OCI-LY1 (cell line): ENCODE measurements around the gene CSTB.

Experiments
- H2AFZ ChIP-seq: fragments of 200-600 bp; sonication (generic), shearing (Covaris generic); 2 replicates; pipeline ENCODE4 v1.6.0; 2014; ENCODE audit warnings: antibody characterized with exemption, mild to moderate bottlenecking, low read length
- H3F3A ChIP-seq: fragments of 200-600 bp; sonication (generic), shearing (Covaris generic); 2 replicates; pipeline ENCODE4 v1.6.0; 2014; ENCODE audit warnings: mild to moderate bottlenecking, antibody characterized with exemption, low read length, moderate library complexity; ENCODE audit not compliant: insufficient read depth
- H3K27ac ChIP-seq: fragments of 200-600 bp; sonication (generic); 2 replicates; pipeline ENCODE4 v1.5.1; 2014; ENCODE audit warnings: low read length, mixed run types, mild to moderate bottlenecking, low read depth; ENCODE audit not compliant: poor library complexity, severe bottlenecking
- H3K27me3 ChIP-seq: fragments of 200-600 bp; sonication (generic); 2 replicates; pipeline ENCODE4 v1.6.0; 2014; ENCODE audit warnings: antibody characterized with exemption, mild to moderate bottlenecking, low read length, moderate library complexity; ENCODE audit not compliant: insufficient read depth
- H3K36me3 ChIP-seq: fragments of 200-600 bp; sonication (generic); 2 replicates; pipeline ENCODE4 v1.6.1; 2014; ENCODE audit warnings: mild to moderate bottlenecking, antibody characterized with exemption, low read length, moderate library complexity, mixed read lengths; ENCODE audit not compliant: insufficient read depth
- H3K4me1 ChIP-seq: fragments of 200-600 bp; sonication (generic); 2 replicates; pipeline ENCODE4 v1.5.1; 2014; ENCODE audit warnings: mild to moderate bottlenecking, low read length, moderate library complexity; ENCODE audit not compliant: insufficient read depth, severe bottlenecking
- H3K4me2 ChIP-seq: fragments of 200-600 bp; sonication (generic), shearing (Covaris generic); 2 replicates; pipeline ENCODE4 v1.6.1; 2014; ENCODE audit warnings: low read length
- H3K4me3 ChIP-seq: fragments of 200-600 bp; sonication (generic); 2 replicates; pipeline ENCODE4 v1.5.1; 2014; ENCODE audit warnings: low read length, low read depth, mild to moderate bottlenecking, mixed read lengths; ENCODE audit not compliant: poor library complexity, severe bottlenecking
- H3K79me2 ChIP-seq: fragments of 200-600 bp; shearing (Covaris generic); 2 replicates; pipeline ENCODE4 v1.6.1; 2016; ENCODE audit warnings: mixed run types, low read length, mixed read lengths; ENCODE audit not compliant: insufficient read depth
- H3K9ac ChIP-seq: fragments of 200-600 bp; sonication (generic), shearing (Covaris generic); 2 replicates; pipeline ENCODE4 v1.6.1; 2014; ENCODE audit warnings: mild to moderate bottlenecking, low read length, mixed read lengths
- H3K9me2 ChIP-seq: fragments of 200-600 bp; sonication (generic), shearing (Covaris generic); 2 replicates; pipeline ENCODE4 v1.6.1; 2014; ENCODE audit warnings: low read depth, mild to moderate bottlenecking, low read length, mixed read lengths
- H3K9me3 ChIP-seq: fragments of 200-600 bp; shearing (Covaris generic); 2 replicates; pipeline ENCODE4 v1.6.1; 2014; ENCODE audit warnings: low read length, mixed read lengths
- H4K20me1 ChIP-seq: fragments of 200-600 bp; sonication (generic), shearing (Covaris generic); 2 replicates; pipeline ENCODE4 v1.6.0; 2016; ENCODE audit warnings: mild to moderate bottlenecking, low read length; ENCODE audit not compliant: insufficient read depth
- CTCF ChIP-seq: fragments of 200-600 bp; sonication (generic), shearing (Covaris generic); IDR thresholded peaks from 2 replicates; pipeline ENCODE4 v1.5.1; 2017; ENCODE audit warnings: mild to moderate bottlenecking, antibody characterized with exemption, low read length, moderate library complexity, mixed read lengths
- EZH2 ChIP-seq: fragments of 200-600 bp; sonication (generic), shearing (Covaris generic); IDR thresholded peaks from 2 replicates; pipeline ENCODE4 v1.8.0; 2017; ENCODE audit warnings: borderline replicate concordance, mixed run types, mild to moderate bottlenecking, antibody characterized with exemption, low read length, moderate library complexity, mixed read lengths

CSTB gene

GRCh38 chr21:43731476-43731875, 44.6 kb downstream of the CSTB start:
- TF ChIP-seq CTCF: no peak
- TF ChIP-seq EZH2: no peak
- no peaks in the 10 kb centered on the region for H4K20me1 ChIP-seq
- H3K4me2 ChIP-seq: no peak overlapping the region
- peaks cover 42% of the 10 kb centered on the region for H3K4me1 ChIP-seq
- H2AFZ ChIP-seq: no peak overlapping the region
- no peak overlapping the region for H3K9ac ChIP-seq
- no peaks in the 10 kb centered on the region for H3K9me3 ChIP-seq
- no peak overlapping the region for H3K4me3 ChIP-seq
- no peaks in the 10 kb centered on the region for H3K27me3 ChIP-seq
- H3F3A ChIP-seq: no peaks in the 10 kb centered on the region
- no peaks in the 10 kb centered on the region for H3K79me2 ChIP-seq
- no peaks in the 10 kb centered on the region for H3K9me2 ChIP-seq
- peaks cover 4% of the 10 kb centered on the region; the same call in 1 of the 2 replicates for H3K36me3 ChIP-seq
- no peak overlapping the region for H3K27ac ChIP-seq

GRCh38 chr21:43728467-43729390, 47.4 kb downstream of the CSTB start:
- no peaks in the 10 kb centered on the region for H3F3A ChIP-seq
- TF ChIP-seq CTCF (peak; percentile 26), EZH2 (no peak)
- H3K36me3 ChIP-seq: peaks cover 3% of the 10 kb centered on the region
- no peaks in the 10 kb centered on the region for H3K9me2 ChIP-seq
- peaks cover 61% of the 10 kb centered on the region for H3K4me1 ChIP-seq
- H3K9me3 ChIP-seq: no peaks in the 10 kb centered on the region
- peak overlapping the region; percentile 69 for H3K4me2 ChIP-seq
- peak overlapping the region; percentile 55 for H3K27ac ChIP-seq
- H3K27me3 ChIP-seq: no peaks in the 10 kb centered on the region
- H4K20me1 ChIP-seq: no peaks in the 10 kb centered on the region
- H3K9ac ChIP-seq: peak overlapping the region; percentile 73
- peak overlapping the region; percentile 61 for H3K4me3 ChIP-seq
- no peaks in the 10 kb centered on the region for H3K79me2 ChIP-seq
- no peak overlapping the region for H2AFZ ChIP-seq

- Histone ChIP-seq H3K79me2 (no peaks in the 10 kb centered on the region), H3K4me2 (peak overlapping the region; percentile 69), H3K9me2 (no peaks in the 10 kb centered on the region), H3K9ac (peak overlapping the region; percentile 73), H4K20me1 (no peaks in the 10 kb centered on the region), H3K9me3 (no peaks in the 10 kb centered on the region), H3F3A (no peaks in the 10 kb centered on the region), H3K4me3 (peak overlapping the region; percentile 61), H2AFZ (no peak overlapping the region), H3K36me3 (peaks cover 8% of the 10 kb centered on the region), H3K4me1 (peaks cover 60% of the 10 kb centered on the region), H3K27ac (peak overlapping the region; percentile 53), H3K27me3 (no peaks in the 10 kb centered on the region)
- TF ChIP-seq EZH2: no peak
- no peak for TF ChIP-seq CTCF
These were observed 48.0 kb downstream of the CSTB start for GRCh38 chr21:43728154-43728466.
